ENCODE results near the gene ADARB2.
"Not testable (repeated sequence)": the region's sequence is repeated elsewhere in the genome, so short reads cannot be mapped to it uniquely, and the experiment has no call there.

ADARB2 gene

GRCh38 chr10:1247598-1248261, 489.6 kb downstream of the ADARB2 start:
- no peak for DNase-seq (ENCODE audit: low read depth in 2 of 2, low spot score in 1 of 2)

GRCh38 chr10:1244493-1244892, 492.8 kb downstream of the ADARB2 start:
- no peak for DNase-seq (ENCODE audit: low read depth in 2 of 2, low spot score in 1 of 2)

- no peak for DNase-seq (ENCODE audit: low read depth in 2 of 2, low spot score in 1 of 2)
These were observed 493.7 kb downstream of the ADARB2 start for GRCh38 chr10:1243486-1244234.

- DNase-seq (ENCODE audit: low read depth in 2 of 2, low spot score in 1 of 2): no peak
These were observed 494.4 kb downstream of the ADARB2 start for GRCh38 chr10:1242975-1243374.

- no peak for DNase-seq (ENCODE audit: low read depth in 2 of 2, low spot score in 1 of 2)
These were observed 495.1 kb downstream of the ADARB2 start for GRCh38 chr10:1241973-1242935.

- no peak for DNase-seq (ENCODE audit: low read depth in 2 of 2, low spot score in 1 of 2)
These were observed 495.9 kb downstream of the ADARB2 start for GRCh38 chr10:1241322-1241890.

- no peak for DNase-seq (ENCODE audit: low read depth in 2 of 2, low spot score in 1 of 2)
These were observed 497.0 kb downstream of the ADARB2 start for GRCh38 chr10:1240341-1240775.

- no peak for DNase-seq (ENCODE audit: low read depth in 2 of 2, low spot score in 1 of 2)
These were observed 504.3 kb downstream of the ADARB2 start for GRCh38 chr10:1233031-1233430.

GRCh38 chr10:1232164-1232911, 505.0 kb downstream of the ADARB2 start:
- DNase-seq (ENCODE audit: low read depth in 2 of 2, low spot score in 1 of 2): no peak

- no peak for DNase-seq (ENCODE audit: low read depth in 2 of 2, low spot score in 1 of 2)
These were observed 506.6 kb downstream of the ADARB2 start for GRCh38 chr10:1230592-1231275.

GRCh38 chr10:1230138-1230537, 507.2 kb downstream of the ADARB2 start:
- DNase-seq (ENCODE audit: low read depth in 2 of 2, low spot score in 1 of 2): no peak

- no peak for DNase-seq (ENCODE audit: low read depth in 2 of 2, low spot score in 1 of 2)
These were observed 507.8 kb downstream of the ADARB2 start for GRCh38 chr10:1229574-1229973.

- no peak for DNase-seq (ENCODE audit: low read depth in 2 of 2, low spot score in 1 of 2)
These were observed 508.2 kb downstream of the ADARB2 start for GRCh38 chr10:1229116-1229515.

GRCh38 chr10:1228467-1228975, 508.8 kb downstream of the ADARB2 start:
- no peak for DNase-seq (ENCODE audit: low read depth in 2 of 2, low spot score in 1 of 2)

GRCh38 chr10:1227510-1228402, 509.6 kb downstream of the ADARB2 start:
- no peak for DNase-seq (ENCODE audit: low read depth in 2 of 2, low spot score in 1 of 2)

- DNase-seq (ENCODE audit: low read depth in 2 of 2, low spot score in 1 of 2): not testable (repeated sequence)
These were observed 510.4 kb downstream of the ADARB2 start for GRCh38 chr10:1226907-1227306.

GRCh38 chr10:1219874-1220273, 517.5 kb downstream of the ADARB2 start:
- not testable (repeated sequence) for DNase-seq (ENCODE audit: low read depth in 2 of 2, low spot score in 1 of 2)

- no peak for DNase-seq (ENCODE audit: low read depth in 2 of 2, low spot score in 1 of 2)
These were observed 519.7 kb downstream of the ADARB2 start for GRCh38 chr10:1217661-1218060.

- no peak for DNase-seq (ENCODE audit: low read depth in 2 of 2, low spot score in 1 of 2)
These were observed 520.1 kb downstream of the ADARB2 start for GRCh38 chr10:1217237-1217587.
